Glomerular endothelial cell (primary cell): Measurements from ENCODE around the gene SLC6A18. TPM values are rescaled to one million over a fixed set of nuclear protein-coding genes. Genes with fewer than 3 reads are reported as not detected.

ENCODE experiments used
- DNase-seq: peaks from one replicate; pipeline ENCODE4 v3.0.0-alpha.2; 2011; ENCODE audit warnings: low read depth, low spot score; ENCODE audit errors: extremely low read depth
- total RNA-seq: library from RNA; depleted of rRNA; stranded (reverse); fragments of >200 nt; gene quantifications from 2 replicates; pipeline ENCODE4 v1.2.3, GENCODE V29; 2015

The SLC6A18 gene, protein sequence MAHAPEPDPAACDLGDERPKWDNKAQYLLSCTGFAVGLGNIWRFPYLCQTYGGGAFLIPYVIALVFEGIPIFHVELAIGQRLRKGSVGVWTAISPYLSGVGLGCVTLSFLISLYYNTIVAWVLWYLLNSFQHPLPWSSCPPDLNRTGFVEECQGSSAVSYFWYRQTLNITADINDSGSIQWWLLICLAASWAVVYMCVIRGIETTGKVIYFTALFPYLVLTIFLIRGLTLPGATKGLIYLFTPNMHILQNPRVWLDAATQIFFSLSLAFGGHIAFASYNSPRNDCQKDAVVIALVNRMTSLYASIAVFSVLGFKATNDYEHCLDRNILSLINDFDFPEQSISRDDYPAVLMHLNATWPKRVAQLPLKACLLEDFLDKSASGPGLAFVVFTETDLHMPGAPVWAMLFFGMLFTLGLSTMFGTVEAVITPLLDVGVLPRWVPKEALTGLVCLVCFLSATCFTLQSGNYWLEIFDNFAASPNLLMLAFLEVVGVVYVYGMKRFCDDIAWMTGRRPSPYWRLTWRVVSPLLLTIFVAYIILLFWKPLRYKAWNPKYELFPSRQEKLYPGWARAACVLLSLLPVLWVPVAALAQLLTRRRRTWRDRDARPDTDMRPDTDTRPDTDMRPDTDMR
- not detected in 2 replicates for total RNA-seq

DNA sequence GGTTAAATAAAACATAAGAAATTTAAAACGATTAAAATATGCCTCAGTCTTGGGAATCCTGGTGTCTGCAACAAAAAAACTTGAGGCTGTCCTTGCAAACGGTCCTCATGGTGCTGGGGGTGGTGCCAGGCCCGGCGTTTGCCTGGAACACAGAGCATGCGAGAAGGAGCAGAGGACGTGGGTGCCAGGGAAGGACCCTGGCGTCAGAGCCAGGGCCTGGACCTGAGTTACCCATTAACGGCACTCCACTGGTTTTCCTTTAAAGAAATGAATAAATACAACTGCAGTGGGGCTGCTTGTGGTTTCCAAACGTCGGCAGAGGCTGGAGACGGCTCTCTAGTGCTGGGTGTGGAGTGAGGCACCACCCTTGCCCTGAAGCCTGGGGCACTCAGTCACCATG lies at the start of gene SLC6A18:
Gene SLC6A18, plus strand, starts transcription at position 301 of the 400 bp plus-strand sequence. Its CDS starts 97 bp downstream, at position 398.
- DNase-seq = no peak

DNA sequence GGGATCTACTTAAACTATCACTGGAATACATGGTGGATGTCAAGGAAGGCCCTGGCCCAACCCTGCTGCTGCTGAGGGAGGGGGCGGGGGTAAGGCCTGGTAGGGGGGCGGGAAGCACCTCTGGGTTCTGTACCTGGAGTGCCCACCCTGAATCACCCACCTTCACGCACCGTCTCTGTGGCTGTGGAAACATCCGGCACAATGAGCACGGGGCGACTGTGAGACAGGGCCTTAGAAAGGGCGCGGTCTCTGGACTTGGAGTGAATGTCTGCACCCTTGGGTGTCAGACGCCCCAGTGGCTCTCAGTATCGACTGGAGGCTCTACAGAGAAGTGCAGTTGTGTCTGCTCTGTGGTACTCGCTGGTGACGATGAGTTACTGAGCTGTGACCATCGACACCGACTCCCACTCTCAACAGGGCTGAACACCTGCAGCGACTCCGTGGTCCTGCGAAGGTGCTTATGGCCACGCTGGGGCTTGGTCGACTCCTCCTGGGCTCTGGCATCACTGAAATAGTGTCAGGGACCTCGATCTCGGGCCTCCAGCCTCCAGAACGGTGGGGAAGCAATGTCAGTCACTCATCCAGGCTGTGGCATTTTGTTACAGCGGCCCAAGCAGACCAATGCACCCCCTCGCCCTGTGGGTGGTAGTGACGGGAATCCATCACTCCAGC lies 49.2 kb upstream of the SLC6A18 start:
- no peak for DNase-seq

DNA sequence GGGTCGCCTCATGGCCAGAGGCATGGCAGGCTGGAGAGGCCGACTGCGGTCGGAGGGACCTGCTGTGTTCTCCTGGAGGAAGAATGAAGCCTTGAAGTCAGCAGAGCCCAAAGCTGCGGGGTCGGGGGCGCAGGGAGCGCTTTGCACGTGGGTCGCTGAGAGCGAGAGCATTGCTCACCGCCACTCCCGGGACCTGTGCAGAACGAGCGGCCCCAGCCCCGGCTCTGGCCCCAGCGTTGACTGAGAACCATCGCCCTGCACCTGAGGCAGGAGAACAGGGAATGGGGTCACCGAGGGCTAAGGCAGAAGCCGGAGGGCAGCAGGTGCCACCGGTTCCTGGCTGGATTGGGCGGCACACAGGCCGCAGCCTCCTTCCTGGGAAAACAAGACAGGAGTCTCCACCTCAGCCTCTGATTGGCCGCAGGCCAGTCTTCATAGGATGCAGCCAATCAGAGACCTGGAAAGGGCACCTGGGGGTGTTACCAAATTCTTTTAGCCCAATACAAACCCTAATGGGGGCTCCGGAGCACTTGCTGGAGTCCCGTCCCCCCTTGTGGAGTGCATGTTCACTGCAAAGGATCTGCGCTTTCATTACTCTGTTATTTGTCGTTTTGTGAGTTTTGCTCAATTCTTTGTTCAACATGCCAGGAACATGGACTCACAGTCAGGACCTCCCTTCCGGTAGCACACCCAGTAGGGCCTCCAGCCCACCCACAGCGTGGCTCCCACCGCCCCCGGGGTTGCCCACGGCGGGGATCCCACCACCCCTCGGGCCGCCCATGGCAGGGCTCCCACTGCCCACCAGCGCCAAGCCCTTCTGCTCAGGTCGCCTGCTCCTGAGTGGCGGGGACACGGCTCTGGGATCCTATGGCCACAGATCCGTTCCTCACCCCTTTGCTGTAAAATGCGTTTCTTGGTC lies 48.4 kb upstream of the SLC6A18 start:
- no peak for DNase-seq

DNA sequence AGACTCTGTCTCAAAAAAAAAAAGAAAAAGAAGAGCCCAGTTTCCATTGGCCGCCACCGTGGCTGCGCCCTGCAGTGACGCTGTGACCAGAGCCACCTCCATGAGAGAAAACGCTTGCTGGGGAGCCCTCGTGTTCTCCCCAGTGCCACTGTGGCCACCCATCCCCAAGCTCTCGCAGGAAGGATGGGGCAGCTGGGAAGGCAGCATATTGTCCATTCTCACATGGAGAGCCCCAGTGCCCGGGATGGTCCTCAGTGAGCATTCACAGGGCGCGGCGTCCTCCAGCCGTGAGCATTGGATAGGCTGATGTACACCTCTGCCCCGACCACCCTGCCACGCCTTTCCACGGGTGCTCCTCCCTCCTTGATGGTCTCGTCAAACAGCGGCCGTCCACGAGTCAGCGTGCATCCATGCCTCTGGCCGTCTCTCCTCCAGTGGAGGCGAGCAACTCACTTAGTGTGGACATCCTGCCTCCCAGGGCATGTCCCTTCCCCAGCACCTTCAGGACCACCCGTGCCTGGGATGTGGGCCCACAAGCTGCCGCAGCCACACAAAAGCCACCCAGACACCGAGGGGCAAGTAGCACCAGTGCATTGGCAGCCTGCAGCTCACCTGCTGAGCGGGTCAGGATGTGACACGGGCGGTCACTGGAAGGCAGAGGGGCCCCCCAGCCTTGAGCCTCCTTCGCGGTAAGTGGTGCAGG lies 47.2 kb upstream of the SLC6A18 start:
- no peak for DNase-seq

DNA sequence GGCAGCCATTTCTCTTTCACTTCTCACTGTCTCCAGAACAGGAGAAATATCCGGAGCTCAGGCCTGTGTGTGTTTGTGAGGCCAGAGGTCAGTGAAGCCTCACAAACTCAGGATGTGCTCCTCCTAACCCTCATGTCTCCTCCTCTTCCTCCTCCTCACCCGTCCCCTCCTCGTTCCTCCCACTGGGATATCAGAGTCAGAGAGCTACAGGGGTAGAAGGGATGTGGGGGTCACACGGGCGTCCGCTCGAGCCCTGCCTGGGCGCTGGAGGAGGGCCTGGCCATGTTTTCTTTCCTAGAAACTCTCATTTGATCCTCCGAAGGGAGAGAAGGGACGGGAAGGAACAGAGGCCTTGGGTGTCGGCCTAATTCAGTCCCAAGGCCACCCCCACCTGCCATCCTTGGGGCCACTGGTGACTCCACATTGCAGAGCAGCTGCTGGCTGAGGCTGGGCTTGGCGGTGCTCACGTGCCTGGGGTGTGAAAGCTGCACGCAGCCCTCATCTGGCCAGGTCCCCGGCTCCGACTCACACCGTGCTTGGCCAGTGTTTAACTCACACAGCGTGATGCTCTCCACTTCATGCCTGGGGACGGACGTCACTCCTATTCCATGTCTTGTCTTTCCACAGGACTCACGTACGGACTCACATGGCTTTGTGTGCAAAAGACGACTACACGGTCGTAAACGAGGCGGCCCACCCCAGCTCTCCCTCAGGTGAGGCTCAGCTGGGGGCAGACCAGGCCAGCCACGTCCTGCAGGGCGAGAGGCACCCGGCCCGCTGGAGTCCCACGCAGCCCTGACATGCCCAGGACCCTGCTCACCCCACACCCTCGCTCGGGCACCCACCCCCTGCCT lies 46.4 kb upstream of the SLC6A18 start:
- no peak for DNase-seq

DNA sequence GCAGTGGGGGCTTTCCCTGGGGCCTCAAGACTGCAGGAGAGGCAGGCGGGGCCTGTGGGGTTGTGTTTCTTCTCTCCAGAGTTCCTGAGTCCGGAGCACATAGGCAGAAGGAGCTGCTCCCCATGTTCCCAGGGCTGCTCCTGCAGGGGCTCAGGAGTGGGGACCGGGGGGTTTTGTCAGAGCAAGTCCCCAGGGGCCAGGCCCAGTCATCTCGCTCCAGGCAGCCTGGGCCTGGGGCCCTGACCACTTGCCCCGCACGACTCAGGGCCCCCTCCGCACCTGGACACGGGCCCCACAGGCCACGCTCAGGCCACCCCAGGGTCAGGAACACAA lies 45.8 kb upstream of the SLC6A18 start:
- no peak for DNase-seq

DNA sequence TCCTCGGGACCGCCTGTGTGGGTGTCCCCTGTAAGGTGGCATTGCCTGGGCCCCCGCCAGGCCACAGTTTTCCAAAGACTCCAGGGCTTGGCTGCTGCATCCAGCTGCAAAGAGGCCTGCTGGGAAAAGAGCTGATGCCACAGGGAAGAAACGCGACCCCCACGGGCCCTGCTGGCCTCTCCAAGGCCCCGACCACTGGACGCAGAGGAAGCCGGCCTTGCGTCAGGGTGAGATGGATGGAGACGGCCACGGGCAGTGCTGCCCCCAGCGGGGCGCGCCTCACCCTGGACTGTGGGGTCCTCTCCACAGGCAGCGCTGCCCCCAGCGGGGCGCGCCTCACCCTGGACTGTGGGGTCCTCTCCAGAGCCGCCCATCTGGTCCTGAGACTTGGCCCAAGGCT lies 45.1 kb upstream of the SLC6A18 start:
- DNase-seq = no peak

DNA sequence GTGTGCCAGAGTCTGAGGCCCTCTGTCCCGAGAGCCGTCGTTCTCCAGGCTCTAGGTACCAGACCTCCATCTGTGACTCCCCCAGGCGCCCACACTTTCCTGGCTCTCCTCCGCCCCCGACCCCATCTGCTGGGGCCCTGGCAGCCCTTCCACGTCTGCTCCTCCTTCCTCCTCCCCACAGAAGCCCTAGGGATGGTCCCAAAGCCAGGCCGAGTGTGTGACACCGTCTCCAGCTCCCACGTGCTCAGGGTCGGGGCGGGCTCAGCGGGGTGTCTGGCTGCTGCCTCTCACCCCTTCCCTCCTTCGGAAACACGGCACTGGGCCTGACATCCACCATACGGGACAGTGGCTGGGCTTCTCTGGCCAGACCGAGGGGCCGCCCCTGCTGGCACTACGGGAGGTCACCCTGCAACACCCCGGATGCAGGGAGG lies 44.3 kb upstream of the SLC6A18 start:
- no peak for DNase-seq

DNA sequence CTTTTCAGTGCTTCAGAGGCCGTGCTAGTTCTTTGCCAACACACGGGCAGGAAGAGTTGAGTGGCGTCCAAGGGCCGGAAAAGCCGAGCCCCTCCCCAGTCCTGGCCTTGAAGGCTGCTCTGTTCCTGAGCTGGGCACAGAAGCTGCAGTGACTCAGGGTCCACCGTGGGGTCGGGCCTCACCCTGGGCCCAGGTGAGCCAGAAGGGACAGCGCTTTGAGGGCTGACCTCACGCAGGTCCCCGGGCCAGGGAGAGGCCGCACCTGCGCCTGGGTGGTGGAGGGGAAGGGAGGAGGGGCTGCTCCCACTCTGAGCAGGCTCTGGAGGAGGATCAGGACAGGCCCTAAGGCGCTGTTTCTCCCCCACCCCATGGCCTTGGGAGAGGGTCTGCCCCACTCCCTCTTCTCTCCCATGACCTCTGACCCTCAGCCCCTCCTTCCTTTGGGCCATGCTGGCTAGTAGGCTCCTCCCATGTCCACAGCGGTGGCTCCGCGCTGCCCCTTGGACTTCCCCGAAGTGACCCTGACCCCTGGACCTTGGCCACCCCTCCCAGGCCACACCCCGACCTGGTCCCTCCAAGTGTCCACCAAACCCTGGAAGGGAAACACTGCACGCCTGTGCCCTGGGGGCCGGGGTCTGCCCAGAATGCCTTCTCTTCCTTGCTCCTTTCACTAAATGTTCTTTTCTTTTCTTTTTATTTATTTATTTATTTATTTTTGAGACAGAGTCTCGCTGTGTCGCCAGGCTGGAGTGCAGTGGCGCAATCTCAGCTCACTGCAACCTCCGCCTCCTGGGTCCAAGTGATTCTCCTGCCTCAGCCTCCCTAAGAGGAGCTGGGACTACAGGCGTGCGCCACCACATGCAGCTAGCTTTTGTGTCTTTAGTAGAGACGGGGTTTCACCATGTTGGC lies 43.5 kb upstream of the SLC6A18 start:
- no peak for DNase-seq

DNA sequence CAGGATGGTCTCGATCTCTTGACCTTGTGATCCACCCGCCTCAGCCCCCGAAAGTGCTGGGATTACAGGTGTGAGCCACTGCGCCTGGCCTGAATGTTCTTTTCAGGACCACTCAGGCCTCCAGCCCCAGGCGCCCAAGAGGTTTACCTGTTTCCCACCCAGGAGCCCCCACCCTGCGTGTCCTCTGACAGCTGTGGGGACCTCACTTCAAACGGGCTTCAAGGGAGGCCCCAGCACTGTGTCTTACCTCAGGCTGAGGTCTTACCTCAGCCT lies 42.9 kb upstream of the SLC6A18 start:
- no peak for DNase-seq

DNA sequence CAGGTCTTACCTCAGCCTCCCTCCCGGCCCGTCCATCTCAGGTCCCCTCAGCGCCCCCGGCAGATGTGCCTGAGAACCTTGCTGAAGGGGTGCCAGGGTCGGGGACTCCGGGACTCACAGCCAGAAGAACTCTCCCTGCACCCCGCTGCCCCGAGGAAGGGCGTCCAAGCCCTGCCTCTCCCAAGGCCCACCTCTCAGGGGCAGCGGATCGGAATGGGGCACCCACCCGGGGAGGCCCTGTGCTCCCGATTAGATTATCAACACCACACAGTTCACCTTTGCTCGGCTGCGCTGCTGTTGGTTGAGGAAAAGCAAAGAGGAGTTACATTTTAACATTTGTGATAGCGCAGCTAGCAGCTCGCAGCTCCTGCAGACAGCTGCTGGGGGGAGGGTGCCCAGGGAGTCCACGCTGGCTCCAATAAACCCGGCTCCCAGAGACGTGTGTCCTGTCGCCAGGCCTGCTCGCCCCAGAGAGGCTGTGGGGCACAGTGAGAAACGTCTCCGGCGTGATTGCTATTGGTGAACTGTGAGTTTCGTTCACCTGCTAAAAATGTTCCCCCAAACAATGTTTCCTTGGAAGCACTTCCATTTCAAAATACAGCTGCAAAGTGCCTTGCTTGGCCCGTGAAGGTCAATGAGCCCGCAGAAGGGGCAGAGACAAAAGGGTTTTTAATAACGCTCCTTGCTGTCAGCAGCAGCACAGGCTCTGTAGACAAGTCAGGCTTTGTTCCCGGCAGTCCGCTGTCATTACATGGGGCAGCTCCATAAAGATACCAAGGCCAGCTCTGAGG lies 42.4 kb upstream of the SLC6A18 start:
- no peak for DNase-seq

DNA sequence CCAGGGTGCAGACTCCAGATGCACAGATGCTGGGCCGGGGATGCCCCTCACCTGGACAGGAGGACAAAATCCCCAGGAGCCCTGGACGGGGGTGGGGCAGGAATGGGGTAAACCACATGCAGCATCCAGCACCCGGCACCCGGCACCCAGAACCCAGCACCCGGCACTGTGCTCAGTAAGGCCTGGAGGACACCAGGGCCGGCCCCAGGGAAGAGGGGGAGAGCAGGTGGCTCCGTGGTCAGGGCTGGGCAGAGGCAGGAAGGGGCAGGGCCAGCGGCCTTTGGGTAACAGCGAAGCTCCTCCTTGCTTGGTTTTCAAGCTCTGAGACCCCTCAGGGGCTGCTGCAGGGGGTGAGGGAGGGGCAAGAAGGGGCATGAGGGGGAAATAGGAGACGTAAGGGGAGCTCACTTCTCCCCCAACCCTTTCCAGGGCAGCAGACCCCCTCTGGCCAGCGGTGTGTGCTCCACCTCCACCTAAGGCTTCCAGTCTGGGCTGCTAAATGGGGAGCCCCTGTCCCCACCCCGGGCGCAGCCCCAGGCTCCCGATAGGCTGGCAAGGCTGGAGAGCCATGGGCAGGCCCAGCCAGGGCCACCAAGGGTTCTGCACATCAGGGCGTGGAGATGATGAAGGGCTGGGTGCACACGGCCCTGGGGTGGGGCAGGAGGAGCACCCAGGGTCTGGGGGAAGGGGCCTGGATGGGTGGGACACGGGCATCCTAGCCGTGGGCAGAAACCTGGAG lies 41.6 kb upstream of the SLC6A18 start:
- DNase-seq = no peak

DNA sequence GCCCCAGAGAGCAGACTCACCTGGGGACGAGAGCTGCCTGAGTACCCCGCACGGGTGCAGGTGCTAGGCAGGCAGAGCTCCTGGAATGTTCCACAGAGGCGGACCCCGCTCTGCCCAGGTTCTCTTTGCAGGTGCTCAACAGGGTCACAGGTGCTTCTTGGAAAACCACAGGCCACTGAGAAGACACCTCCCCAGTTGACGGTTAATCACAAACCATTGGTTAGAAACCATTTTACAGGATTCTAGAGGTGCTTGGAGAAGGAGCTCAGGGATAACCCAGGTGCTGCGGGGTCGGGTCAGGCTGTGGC lies 41.1 kb upstream of the SLC6A18 start:
- no peak for DNase-seq

DNA sequence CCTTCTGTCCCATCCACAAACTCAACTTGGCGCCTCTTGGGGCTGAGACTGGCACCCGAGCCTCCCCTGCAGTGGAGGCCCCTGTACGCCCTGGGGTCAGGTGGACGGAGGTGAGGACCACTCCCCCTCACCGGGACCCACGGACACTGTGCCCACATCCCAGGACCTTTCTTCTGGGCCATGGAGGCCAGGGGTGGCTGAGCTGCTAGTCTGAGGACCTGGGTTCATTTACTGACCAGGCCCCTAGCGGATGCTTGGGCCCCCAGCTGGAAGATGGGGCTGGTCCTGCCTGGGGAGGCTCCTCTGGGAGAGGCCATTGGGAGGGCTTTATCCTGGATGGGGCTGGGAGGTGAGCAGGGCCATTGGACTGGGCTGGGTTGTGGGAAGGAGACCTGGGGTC lies 40.7 kb upstream of the SLC6A18 start:
- no peak for DNase-seq

DNA sequence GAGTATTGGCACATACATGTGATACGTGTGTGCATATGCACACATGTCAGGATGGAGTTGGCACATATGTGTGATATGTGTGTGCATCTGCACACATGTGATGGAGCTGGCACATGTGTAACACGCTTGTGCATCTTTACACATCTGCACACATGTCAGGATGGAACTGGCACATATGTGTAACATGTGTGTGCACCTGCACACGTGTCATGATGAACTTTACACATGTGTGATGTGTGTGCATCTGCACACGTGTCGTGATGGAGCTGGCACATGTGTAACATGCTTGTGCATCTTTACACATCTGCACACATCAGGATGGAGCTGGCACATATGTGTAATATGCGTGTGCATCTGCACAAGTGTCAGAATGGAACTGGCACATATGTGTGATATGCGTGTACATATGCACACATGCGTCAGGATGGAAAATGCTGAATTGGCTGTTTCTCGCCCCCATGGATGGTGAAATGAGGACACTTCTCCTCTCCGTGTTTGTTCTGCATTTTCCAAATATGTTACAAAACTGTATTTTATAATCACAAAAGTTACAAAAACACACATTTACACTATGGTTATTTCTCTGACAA lies 40.0 kb upstream of the SLC6A18 start:
- DNase-seq = no peak

DNA sequence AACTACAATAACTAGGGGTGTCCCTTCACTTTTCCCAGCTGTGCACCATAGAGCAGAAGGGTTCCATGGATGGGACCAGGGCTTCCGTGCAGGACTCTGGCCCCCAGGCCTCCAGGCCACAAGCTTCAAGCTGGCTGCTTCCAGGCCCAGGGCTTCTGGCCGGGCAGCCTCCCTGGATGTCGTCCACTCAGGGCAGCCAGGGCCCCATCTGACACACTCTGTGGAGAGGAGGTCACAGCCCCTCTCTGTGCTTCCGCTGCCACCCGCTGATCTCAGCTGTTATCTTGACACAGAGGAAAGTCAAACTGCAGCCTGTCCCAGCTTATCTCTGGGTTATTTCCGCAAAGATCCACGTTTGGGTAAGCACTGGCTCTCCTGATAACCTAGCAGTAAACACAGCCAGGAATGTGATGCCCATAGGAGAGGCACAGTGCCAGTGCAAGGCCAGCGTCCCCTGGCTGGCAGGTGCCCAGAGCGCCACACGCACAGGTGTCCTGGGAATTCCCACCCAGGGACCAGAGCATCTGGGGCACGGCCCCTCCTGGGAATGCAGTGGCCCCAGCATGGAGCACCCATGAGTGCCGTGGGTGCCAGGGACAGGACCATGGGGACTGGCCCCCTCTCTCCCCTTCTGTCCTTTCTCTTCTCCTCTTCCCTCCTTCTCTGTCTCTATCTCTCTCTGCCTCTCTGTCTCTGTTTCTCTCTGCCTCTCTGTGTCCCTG lies 39.4 kb upstream of the SLC6A18 start:
- no peak for DNase-seq
